ENCODE measurements around the gene RCCD1. TPM values are rescaled to one million over a fixed set of nuclear protein-coding genes. Genes with fewer than 3 reads are reported as not detected.

The RCCD1 gene
- total RNA-seq, 1 experiment from 2014 or later: 22.8 TPM

GRCh38 chr15:90989040-90989768, 34.5 kb downstream of the RCCD1 start:
- Histone ChIP-seq H4K5ac (ENCODE audit: insufficient read length, low read depth, low read length) (no peak overlapping the region), H4K91ac (ENCODE audit: insufficient read length, low read depth, low read length) (no peak overlapping the region), H2BK15ac (ENCODE audit: low read depth, low read length) (no peak overlapping the region), H2BK12ac (ENCODE audit: insufficient read length, low read depth, low read length) (no peak overlapping the region), H2BK20ac (ENCODE audit: low read depth, low read length, poor library complexity, severe bottlenecking) (no peak overlapping the region), H3K56ac (ENCODE audit: insufficient read length, low read depth, low read length) (no peak overlapping the region), H2BK5ac (ENCODE audit: insufficient read length, low read length) (no peak overlapping the region), H4K8ac (replicated peaks; ENCODE audit: insufficient read length, low read depth, low read length) (no peak overlapping the region), H3K4me2 (ENCODE audit: insufficient read depth, insufficient read length, low read length) (no peak overlapping the region), H3K14ac (ENCODE audit: insufficient read depth, low read length) (no peak overlapping the region), H2AFZ (ENCODE audit: low read length) (no peak overlapping the region), H3K23ac (ENCODE audit: insufficient read length, low read depth, low read length) (no peak overlapping the region), H3K4ac (ENCODE audit: low read depth, low read length) (no peak overlapping the region), H3K9ac (ENCODE audit: extremely low read depth, insufficient read length, low read length) (no peak overlapping the region), H3K27ac (ENCODE audit: insufficient read length, low read depth, low read length) (no peak overlapping the region), H3K18ac (ENCODE audit: insufficient read length, low read depth, low read length) (no peak overlapping the region), H3K27me3 (ENCODE audit: insufficient read depth, low read length) (no peaks in the 10 kb centered on the region), H3K23me2 (ENCODE audit: insufficient read length, low read depth, low read length, poor library complexity, severe bottlenecking) (peaks cover 3% of the 10 kb centered on the region), H3K4me1 (ENCODE audit: insufficient read depth, low read length) (no peaks in the 10 kb centered on the region), H3K79me1 (ENCODE audit: insufficient read depth, low read depth, low read length, poor library complexity, severe bottlenecking) (peaks cover 17% of the 10 kb centered on the region), H2BK120ac (ENCODE audit: low read depth, low read length, poor library complexity, severe bottlenecking) (no peak overlapping the region), H4K20me1 (ENCODE audit: control insufficient read depth, insufficient read depth, insufficient read length) (no peaks in the 10 kb centered on the region), H2AK5ac (ENCODE audit: insufficient read length, low read length) (no peak overlapping the region), H3K9me3 (ENCODE audit: control insufficient read depth, low read depth, low read length) (no peaks in the 10 kb centered on the region), H3T11ph (ENCODE audit: low read length) (no peak overlapping the region), H3K79me2 (ENCODE audit: insufficient read depth, low read length) (peaks cover 59% of the 10 kb centered on the region)
- Mint-ChIP-seq H3K4me1 (peaks cover 26 to 31% of the 10 kb centered on the region in 2 experiments), H3K36me3 (ENCODE audit: insufficient read depth in 1 of 3, low read depth in 3 of 3) (peaks cover 4 to 13% (median 7%) of the 10 kb centered on the region in 3 experiments), H3K9me3 (peaks cover 0 to under 1% of the 10 kb centered on the region in 2 experiments; a peak in 2 of 5 replicates), H3K27me3 (ENCODE audit: low read depth) (peaks cover under 1% of the 10 kb centered on the region; the same call in 1 of the 2 replicates), H3K4me3 (no peak overlapping the region), H3K27ac (0 out of 7 replicates have a peak overlapping the region, but pooled peaks of 1 of the 3 experiments have one; percentile 27)
- no peak for TF ChIP-seq CTCF (conservative IDR thresholded peaks at IDR 0.05)
- no CpG with 5 or more reads among the region's 7 CpGs for WGBS (ENCODE audit: extremely low coverage, insufficient read length, low lambda C conversion rate)
- DNase-seq: no peak

Measured in H9 (cell line).